Type B pancreatic cell (in vitro differentiated cells): Measurements from ENCODE around the gene RASAL2. TPM values are rescaled to one million over a fixed set of nuclear protein-coding genes. Genes with fewer than 3 reads are reported as not detected.

ENCODE experiments used
- DNase-seq: peaks from one replicate; pipeline ENCODE4 v3.0.0; 2021; ENCODE audit warnings: mixed read lengths; ENCODE audit not compliant: unreplicated experiment; ENCODE audit errors: extremely low spot score
- H3K27ac Mint-ChIP-seq: 2 replicates; pipeline ENCODE4 v1.8.0; 2021; ENCODE audit warnings: mild to moderate bottlenecking, mixed read lengths
- H3K27me3 Mint-ChIP-seq: 2 replicates; pipeline ENCODE4 v1.8.0; 2021; ENCODE audit warnings: mixed read lengths
- H3K36me3 Mint-ChIP-seq: 2 replicates; pipeline ENCODE4 v1.8.0; 2021; ENCODE audit warnings: mixed read lengths
- H3K4me1 Mint-ChIP-seq: one replicate; pipeline ENCODE4 v1.8.0; 2021; ENCODE audit warnings: mixed read lengths; ENCODE audit not compliant: unreplicated experiment
- H3K4me3 Mint-ChIP-seq: 2 replicates; pipeline ENCODE4 v1.8.0; 2021; ENCODE audit warnings: mild to moderate bottlenecking, mixed read lengths
- H3K9me3 Mint-ChIP-seq: 2 replicates; pipeline ENCODE4 v1.8.0; 2021; ENCODE audit warnings: mixed read lengths
- total RNA-seq: library from RNA; stranded (reverse); gene quantifications from 2 replicates; pipeline ENCODE4 v1.2.1, GENCODE V29; 2021; ENCODE audit warnings: low replicate concordance
- TF ChIP-seq, protein P1 (sequence below): fragments of 200-600 bp; sonication (generic); conservative IDR thresholded peaks from 2 replicates; pipeline ENCODE4 v1.5.0; 2021; ENCODE audit warnings: antibody characterized with exemption, mild to moderate bottlenecking

The RASAL2 gene
- total RNA-seq, 1 donor from 2014 or later = 21.8 TPM

DNA sequence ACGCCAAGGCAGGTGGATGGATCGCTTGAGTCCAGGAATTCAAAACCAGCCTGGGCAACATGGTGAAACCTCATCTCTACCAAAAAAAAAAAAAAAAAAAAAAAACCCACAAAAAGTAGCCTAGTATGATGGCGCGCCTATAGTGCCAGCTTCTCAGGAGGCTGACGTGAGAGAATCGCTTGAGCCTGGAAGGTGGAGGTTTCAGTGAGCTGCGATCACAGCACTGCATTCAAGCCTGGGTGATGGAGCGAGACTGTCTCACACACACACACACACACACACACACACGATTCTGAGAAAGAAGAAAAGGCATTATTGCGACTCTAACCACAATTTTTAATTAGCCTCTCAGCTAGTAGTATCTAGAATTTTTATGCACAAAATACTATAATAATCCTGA lies 86.5 kb downstream of the RASAL2 start:
- Mint-ChIP-seq H3K9me3 (peaks cover 4% of the 10 kb centered on the region), H3K4me3 (no peak overlapping the region), H3K27me3 (no peaks in the 10 kb centered on the region), H3K4me1 (no peaks in the 10 kb centered on the region), H3K27ac (no peak overlapping the region), H3K36me3 (no peaks in the 10 kb centered on the region)
- TF ChIP-seq, protein P1, sequence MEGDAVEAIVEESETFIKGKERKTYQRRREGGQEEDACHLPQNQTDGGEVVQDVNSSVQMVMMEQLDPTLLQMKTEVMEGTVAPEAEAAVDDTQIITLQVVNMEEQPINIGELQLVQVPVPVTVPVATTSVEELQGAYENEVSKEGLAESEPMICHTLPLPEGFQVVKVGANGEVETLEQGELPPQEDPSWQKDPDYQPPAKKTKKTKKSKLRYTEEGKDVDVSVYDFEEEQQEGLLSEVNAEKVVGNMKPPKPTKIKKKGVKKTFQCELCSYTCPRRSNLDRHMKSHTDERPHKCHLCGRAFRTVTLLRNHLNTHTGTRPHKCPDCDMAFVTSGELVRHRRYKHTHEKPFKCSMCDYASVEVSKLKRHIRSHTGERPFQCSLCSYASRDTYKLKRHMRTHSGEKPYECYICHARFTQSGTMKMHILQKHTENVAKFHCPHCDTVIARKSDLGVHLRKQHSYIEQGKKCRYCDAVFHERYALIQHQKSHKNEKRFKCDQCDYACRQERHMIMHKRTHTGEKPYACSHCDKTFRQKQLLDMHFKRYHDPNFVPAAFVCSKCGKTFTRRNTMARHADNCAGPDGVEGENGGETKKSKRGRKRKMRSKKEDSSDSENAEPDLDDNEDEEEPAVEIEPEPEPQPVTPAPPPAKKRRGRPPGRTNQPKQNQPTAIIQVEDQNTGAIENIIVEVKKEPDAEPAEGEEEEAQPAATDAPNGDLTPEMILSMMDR = no peak
- DNase-seq = no peak

DNA sequence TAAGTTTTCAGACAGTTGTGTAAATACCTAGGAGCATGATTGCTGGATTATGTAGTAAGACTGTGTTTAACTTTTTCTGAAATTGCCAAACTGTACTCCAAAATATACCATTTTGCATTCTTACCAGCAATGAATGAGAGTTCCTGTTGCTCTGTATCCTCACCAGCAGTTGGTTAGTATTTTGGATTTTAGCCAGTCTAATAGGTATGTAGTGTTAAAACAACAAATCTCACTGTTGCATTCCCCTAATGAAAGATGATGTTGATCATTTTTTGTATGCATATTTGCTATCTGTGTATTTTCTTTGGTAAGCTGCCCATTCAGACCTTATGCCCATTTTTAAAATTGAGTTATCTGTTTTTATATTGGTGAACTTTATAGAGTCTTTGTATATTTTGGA lies 89.9 kb downstream of the RASAL2 start:
- no peak for DNase-seq
- TF ChIP-seq, protein P1 = no peak
- peaks cover 3% of the 10 kb centered on the region for H3K36me3 Mint-ChIP-seq
- H3K27me3 Mint-ChIP-seq = no peaks in the 10 kb centered on the region
- peaks cover 4% of the 10 kb centered on the region for H3K9me3 Mint-ChIP-seq
- no peaks in the 10 kb centered on the region for H3K4me1 Mint-ChIP-seq
- H3K27ac Mint-ChIP-seq = no peak overlapping the region
- no peak overlapping the region for H3K4me3 Mint-ChIP-seq

DNA sequence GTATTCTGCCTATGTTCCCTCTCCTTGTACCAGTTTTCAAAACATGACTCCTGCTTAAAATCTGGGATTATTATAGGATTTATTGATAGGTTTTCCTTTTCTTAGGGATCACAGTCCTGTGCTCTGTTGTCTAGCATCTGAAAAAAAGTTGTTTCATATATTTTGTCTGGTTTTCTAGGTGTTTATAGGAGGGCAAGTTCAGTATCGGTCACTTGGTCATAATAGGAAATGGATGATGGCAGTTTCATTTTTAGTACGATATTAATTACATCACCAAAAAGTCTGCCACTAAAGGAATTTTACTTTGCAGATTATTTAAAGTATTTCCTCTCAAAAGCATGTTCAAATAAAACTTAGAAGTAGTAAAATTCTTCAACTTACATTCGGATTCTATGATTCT lies 94.4 kb downstream of the RASAL2 start:
- H3K4me3 Mint-ChIP-seq = no peak overlapping the region

DNA sequence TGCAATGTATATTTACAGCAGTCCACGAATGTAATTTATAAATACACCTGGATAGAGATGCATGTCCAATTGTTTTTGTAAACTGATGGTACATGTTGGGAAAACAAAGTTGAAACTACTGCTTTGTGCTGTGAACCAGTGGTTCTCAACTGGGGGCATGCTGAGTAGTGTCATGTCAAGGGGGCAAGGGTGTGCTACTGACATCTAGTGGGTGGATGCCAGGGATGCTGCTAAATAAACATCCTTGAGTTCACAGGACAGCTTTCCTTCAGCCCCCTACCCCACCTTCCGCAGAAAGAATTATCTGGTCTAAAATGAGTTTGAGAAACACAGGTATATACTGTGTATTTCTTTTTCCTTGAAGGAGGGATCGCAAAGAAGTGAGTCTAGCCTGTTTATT lies 95.9 kb downstream of the RASAL2 start:
- Mint-ChIP-seq H3K36me3 (peaks cover 3% of the 10 kb centered on the region), H3K27ac (no peak overlapping the region), H3K4me1 (peaks cover 6% of the 10 kb centered on the region), H3K9me3 (peaks cover 4% of the 10 kb centered on the region), H3K4me3 (no peak overlapping the region), H3K27me3 (no peaks in the 10 kb centered on the region)
- TF ChIP-seq, protein P1 = peak; percentile 68
- no peak for DNase-seq

More for the DNA sequence above, 94.4 kb downstream of the RASAL2 start:
- H3K27me3 Mint-ChIP-seq = no peaks in the 10 kb centered on the region
- TF ChIP-seq, protein P1 = no peak
- peaks cover 6% of the 10 kb centered on the region for H3K4me1 Mint-ChIP-seq
- peaks cover 3% of the 10 kb centered on the region for H3K36me3 Mint-ChIP-seq
- peaks cover 4% of the 10 kb centered on the region for H3K9me3 Mint-ChIP-seq
- DNase-seq = no peak
- H3K27ac Mint-ChIP-seq = no peak overlapping the region

DNA sequence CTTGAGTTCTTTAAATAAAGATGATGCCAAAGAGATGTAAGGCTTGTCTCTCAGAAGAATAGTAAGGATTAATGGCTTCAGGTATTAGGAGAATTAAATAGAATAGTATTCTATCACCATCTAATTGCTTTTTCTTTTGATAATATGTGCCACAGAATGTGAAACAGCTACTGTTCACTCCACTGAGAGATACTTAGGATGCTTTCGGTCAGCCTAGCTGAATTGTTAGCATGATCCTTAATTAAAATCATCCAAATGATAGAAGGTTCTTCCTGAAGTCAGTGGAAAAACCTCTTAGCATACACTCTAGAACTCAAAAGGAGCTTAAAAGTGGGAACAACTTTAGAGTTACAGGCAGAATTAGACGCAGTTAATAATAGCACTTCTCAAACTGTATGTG lies 97.0 kb downstream of the RASAL2 start:
- no peak for DNase-seq
- Mint-ChIP-seq H3K9me3 (no peaks in the 10 kb centered on the region), H3K27ac (no peak overlapping the region), H3K27me3 (no peaks in the 10 kb centered on the region), H3K4me3 (no peak overlapping the region), H3K4me1 (peaks cover 6% of the 10 kb centered on the region), H3K36me3 (no peaks in the 10 kb centered on the region)
- TF ChIP-seq, protein P1 = no peak

DNA sequence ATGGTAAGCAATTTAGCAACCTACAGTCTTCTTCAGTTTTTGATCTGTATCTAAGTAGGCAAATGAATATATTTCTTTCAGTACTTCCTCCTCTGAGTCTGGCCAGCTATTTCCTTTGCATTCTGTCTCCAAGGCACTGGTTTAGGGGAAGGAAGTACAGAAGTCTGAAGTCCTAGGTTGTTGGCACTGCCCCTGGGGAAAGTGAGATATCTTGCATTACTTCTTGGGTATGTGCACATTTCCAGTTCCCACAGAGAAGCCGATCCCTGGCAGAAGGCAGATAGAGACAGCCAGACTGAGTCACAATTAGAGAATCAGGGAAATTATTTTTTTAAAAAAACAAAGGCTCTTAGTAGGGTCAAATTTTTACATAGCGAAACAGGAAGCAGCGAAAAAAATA lies 98.8 kb downstream of the RASAL2 start:
- Mint-ChIP-seq H3K4me3 (no peak overlapping the region), H3K27me3 (no peaks in the 10 kb centered on the region), H3K4me1 (peaks cover 6% of the 10 kb centered on the region)

More for the DNA sequence above, 98.8 kb downstream of the RASAL2 start:
- no peak for DNase-seq
- H3K27ac Mint-ChIP-seq = peak overlapping the region; percentile 22
- H3K36me3 Mint-ChIP-seq = no peaks in the 10 kb centered on the region
- TF ChIP-seq, protein P1 = no peak
- no peaks in the 10 kb centered on the region for H3K9me3 Mint-ChIP-seq
